Measurements from ENCODE around the gene TIMM8B. TPM values are rescaled to one million over a fixed set of nuclear protein-coding genes. Genes with fewer than 3 reads are reported as not detected.
"Not testable (repeated sequence)": the region's sequence is repeated elsewhere in the genome, so short reads cannot be mapped to it uniquely, and the experiment has no call there.

TIMM8B gene
- total RNA-seq, 1 donor from 2014 or later: 37.3 TPM

GRCh38 chr11:112082729-112083128, 3.8 kb downstream of the TIMM8B start:
- no peak for DNase-seq (ENCODE audit: low spot score)

GRCh38 chr11:112073941-112074811, 12.4 kb downstream of the TIMM8B start, which contains the start of the genes NKAPD1 and PIH1D2:
Gene NKAPD1, plus strand, starts transcription at chr11:112074299. Its CDS starts 1,276 bp downstream, at chr11:112075575.
Gene PIH1D2, minus strand, starts transcription at chr11:112074017. Its CDS starts 843 bp downstream, at chr11:112073174.
- DNase-seq (ENCODE audit: low spot score): peak; percentile 95

- DNase-seq (ENCODE audit: low spot score): no peak
These were observed 23.6 kb downstream of the TIMM8B start for GRCh38 chr11:112062923-112063322.

- no peak for DNase-seq (ENCODE audit: low spot score)
These were observed 28.5 kb downstream of the TIMM8B start for GRCh38 chr11:112058103-112058502.

DNA sequence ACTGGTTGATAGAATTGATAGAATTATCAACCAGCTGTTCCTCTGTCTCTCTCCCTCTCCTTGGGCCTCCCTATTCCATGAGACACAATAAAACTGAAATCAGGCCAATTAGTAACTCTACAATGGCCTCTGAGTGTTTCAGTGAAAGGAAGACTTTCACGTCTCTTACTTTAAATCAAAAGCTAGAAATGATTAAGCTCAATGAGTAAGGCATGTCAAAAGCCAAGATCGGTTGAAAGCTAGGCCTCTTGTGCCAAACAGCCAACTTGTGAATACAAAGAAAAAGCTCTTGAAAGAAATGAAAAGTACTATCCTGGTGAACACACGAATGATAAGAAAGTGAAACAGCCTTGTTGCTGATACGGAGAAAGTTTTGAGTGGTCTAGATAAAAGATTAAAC, 29.4 kb downstream of the TIMM8B start:
- no peak for DNase-seq (ENCODE audit: low spot score)

DNA sequence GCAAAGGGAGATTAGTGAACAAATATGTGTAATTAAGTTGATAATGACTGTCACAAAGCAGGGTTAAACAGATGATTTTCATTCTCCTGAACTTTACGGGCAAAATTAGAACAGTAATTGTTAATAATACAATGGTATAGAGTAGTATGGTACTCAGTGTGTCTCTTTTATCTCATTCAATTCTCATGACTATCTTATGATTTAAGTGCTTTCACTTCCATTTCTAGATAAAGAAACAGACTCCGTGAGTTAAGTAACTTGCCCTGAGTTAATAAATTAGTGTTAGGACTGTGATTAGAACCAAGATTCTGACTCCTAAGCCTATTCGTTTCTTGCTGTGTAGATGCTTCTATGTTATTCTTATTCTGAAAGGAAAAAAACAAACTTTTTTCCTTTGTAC, 34.8 kb downstream of the TIMM8B start:
- no peak for DNase-seq (ENCODE audit: low spot score)

GRCh38 chr11:112050721-112051120, 35.8 kb downstream of the TIMM8B start:
- no peak for DNase-seq (ENCODE audit: low spot score)

DNA sequence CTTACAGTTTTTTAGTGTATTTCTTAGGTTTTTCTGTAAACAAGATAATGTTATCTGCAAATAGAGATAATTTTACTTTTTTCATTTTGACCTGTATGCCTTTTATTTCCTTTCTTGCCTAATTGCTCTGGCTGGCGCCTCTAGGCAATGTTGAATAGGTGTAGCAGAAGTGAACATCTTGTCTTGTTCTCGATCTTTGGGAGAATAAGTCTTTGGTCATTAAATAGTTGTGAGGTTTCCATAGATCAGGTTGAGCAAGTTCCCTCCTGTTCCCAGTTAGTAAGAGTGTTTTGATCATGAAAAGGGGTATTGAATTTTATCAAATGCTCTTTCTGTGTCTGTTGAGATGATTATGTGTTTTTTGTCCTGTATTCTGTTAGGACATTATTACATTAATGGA, 36.8 kb downstream of the TIMM8B start:
- DNase-seq (ENCODE audit: low spot score): no peak

- DNase-seq (ENCODE audit: low spot score): not testable (repeated sequence)
These were observed 38.3 kb downstream of the TIMM8B start for GRCh38 chr11:112048256-112048655.

DNA sequence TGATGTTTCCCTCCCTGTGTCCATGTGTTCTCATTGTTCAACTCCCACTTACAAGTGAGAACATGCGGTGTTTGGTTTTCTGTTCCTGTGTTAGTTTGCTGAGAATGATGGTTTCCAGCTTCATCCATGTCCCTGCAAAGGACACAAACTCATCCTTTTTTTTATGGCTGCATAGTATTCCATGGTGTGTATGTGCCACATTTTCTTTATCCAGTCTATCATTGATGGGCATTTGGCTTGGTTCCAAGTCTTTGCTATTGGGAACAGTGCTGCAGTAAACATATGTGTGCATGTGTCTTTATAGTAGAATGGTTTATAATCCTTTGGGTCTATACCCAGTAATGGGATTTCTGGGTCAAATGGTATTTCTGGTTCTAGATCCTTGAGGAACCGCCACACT, 39.9 kb downstream of the TIMM8B start:
- DNase-seq (ENCODE audit: low spot score): not testable (repeated sequence)

- DNase-seq (ENCODE audit: low spot score): no peak
These were observed 41.6 kb downstream of the TIMM8B start for GRCh38 chr11:112044961-112045360.

DNA sequence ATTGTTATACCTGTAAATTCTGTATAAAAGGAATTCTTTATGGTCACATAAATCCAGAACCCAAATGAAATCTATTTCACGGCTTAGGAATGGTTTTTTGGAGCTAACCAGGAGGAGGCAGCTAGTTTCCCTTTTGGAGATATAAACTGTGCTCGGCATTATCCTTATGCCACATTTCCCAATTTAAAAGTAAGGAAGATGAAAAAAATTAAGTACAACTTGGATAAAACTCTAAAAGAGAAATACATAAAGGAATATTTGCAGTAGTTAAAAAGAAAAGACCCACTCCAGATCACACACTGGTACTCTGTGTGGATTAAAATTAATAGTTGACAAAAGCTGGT, 43.6 kb downstream of the TIMM8B start:
- no peak for DNase-seq (ENCODE audit: low spot score)

DNA sequence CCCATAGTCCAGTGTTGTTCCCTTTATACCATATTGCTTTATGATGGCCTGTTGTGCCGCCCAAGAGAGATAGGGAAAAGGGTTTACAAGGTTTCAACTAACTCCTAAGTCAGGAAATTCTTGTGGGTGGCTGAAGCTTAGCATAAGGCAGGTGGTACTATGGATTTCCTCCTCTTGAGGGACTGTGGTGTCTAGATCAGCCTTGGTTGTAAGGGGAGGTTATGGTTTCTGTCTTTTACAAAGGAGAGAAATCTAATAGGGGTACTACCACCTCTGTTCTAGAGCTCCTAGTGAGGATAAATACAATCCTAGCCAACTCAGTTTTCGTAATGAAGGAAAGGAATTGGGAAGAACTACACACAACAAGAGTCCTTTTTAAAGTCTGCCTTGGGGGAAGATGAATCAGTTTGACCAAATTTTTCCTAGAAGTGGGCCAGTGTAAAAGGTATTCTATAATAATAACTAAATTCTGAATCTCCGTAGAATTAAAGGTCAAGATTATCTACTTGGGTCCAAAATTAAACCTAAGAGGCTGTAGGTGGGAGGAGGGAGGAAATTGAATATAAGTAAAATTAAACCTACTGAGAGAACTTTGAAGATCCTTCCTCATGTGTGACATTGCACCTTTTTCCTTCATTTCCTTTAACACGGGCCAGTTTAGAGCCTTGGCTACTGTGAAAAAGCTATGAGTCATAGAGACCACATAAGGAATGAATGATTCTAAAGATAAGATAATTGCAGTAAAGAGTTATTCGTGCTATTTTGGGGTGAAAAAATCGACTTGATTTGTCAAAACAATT, 44.2 kb downstream of the TIMM8B start:
- no peak for DNase-seq (ENCODE audit: low spot score)

DNA sequence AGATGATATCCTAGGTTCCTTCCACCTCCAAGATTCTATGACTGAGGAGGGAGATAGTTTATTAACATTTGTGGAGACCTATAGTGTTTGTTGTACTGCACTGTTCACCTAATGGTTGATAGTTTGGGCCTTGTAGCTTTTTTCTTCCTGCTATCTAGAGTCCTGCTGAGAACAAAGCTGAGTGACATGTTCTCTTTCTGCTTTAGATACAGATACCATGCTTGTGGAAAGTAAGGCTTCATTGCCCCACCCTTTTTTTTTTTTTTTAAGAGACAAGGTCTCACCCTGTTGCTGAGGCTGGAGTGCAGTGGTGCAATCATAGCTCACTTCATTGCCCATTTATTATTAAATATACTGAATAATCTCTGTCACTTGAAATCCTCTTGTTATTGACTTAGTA, 49.0 kb downstream of the TIMM8B start:
- no peak for DNase-seq (ENCODE audit: low spot score)

Other genes starting within 250 kb of the TIMM8B start
- gene ALG9, start 215.2 kb downstream of the TIMM8B start, total RNA-seq (ENCODE audit: insufficient read depth, low replicate concordance): 54.7 TPM
- 0.48 TPM for gene FDXACB1, start 207.6 kb downstream of the TIMM8B start, total RNA-seq (ENCODE audit: insufficient read depth, low replicate concordance)
- gene CFAP68, start 207.2 kb downstream of the TIMM8B start, total RNA-seq (ENCODE audit: insufficient read depth, low replicate concordance): 35.2 TPM
- 55.6 TPM for gene CRYAB, start 175.0 kb downstream of the TIMM8B start, total RNA-seq (ENCODE audit: insufficient read depth, low replicate concordance)
- gene HSPB2, start 174.0 kb downstream of the TIMM8B start, total RNA-seq (ENCODE audit: insufficient read depth, low replicate concordance): not detected
- gene C11orf52, start 167.8 kb downstream of the TIMM8B start, total RNA-seq (ENCODE audit: insufficient read depth, low replicate concordance): 1.9 TPM
- 79.0 TPM for gene DIXDC1, start 149.4 kb downstream of the TIMM8B start, total RNA-seq (ENCODE audit: insufficient read depth, low replicate concordance)
- 16.6 TPM for gene DLAT, start 61.3 kb downstream of the TIMM8B start, total RNA-seq (ENCODE audit: insufficient read depth, low replicate concordance)
- gene PIH1D2, start 12.7 kb downstream of the TIMM8B start, total RNA-seq (ENCODE audit: insufficient read depth, low replicate concordance): not detected
- gene NKAPD1, start 12.5 kb downstream of the TIMM8B start, total RNA-seq (ENCODE audit: insufficient read depth, low replicate concordance): 18.3 TPM
- 110 TPM for gene SDHD, start 117 bp upstream of the TIMM8B start, total RNA-seq (ENCODE audit: insufficient read depth, low replicate concordance)
- 16.9 TPM for gene IL18, start 77.3 kb upstream of the TIMM8B start, total RNA-seq (ENCODE audit: insufficient read depth, low replicate concordance)
- 3.1 TPM for gene TEX12, start 80.6 kb upstream of the TIMM8B start, total RNA-seq (ENCODE audit: insufficient read depth, low replicate concordance)
- gene BCO2, start 88.8 kb upstream of the TIMM8B start, total RNA-seq (ENCODE audit: insufficient read depth, low replicate concordance): 22.1 TPM
- 60.7 TPM for gene PTS, start 139.7 kb upstream of the TIMM8B start, total RNA-seq (ENCODE audit: insufficient read depth, low replicate concordance)
- not detected for gene PLET1, start 174.1 kb upstream of the TIMM8B start, total RNA-seq (ENCODE audit: insufficient read depth, low replicate concordance)